Stimulated activated CD8-positive, alpha-beta memory T cell treated with anti-CD3 and anti-CD28 coated beads, Interleukin-12 subunit alpha, Interleukin-12 subunit beta, amount 100 ng/mL, for 24 hours (primary cell): ENCODE measurements around the gene MTHFD2L.
"Not testable (repeated sequence)": the region's sequence is repeated elsewhere in the genome, so short reads cannot be mapped to it uniquely, and the experiment has no call there.

ENCODE experiments used
- DNase-seq: peaks from one replicate; pipeline ENCODE4 v3.0.0-alpha.2; 2020; ENCODE audit errors: extremely low read depth

MTHFD2L gene

GRCh38 chr4:74157561-74158465 is at the start of gene MTHFD2L:
Gene MTHFD2L, plus strand, starts transcription at chr4:74158118. Its CDS starts 21 bp downstream, at chr4:74158139.
- DNase-seq: peak; percentile 65

GRCh38 chr4:74108457-74109115 is 49.3 kb upstream of the MTHFD2L start:
- DNase-seq: no peak

- DNase-seq: no peak
Measured at GRCh38 chr4:74109116-74109869, 48.6 kb upstream of the MTHFD2L start.

- no peak for DNase-seq
Measured at GRCh38 chr4:74109870-74110605, 47.9 kb upstream of the MTHFD2L start.

GRCh38 chr4:74110670-74111069 is 47.2 kb upstream of the MTHFD2L start:
- no peak for DNase-seq

GRCh38 chr4:74111306-74111975 is 46.5 kb upstream of the MTHFD2L start:
- no peak for DNase-seq

GRCh38 chr4:74111990-74112389 is 45.9 kb upstream of the MTHFD2L start:
- no peak for DNase-seq

GRCh38 chr4:74112399-74113105 is 45.4 kb upstream of the MTHFD2L start:
- DNase-seq: no peak

GRCh38 chr4:74114234-74114633 is 43.7 kb upstream of the MTHFD2L start:
- no peak for DNase-seq

- DNase-seq: no peak
Measured at GRCh38 chr4:74117024-74117534, 40.8 kb upstream of the MTHFD2L start.

- no peak for DNase-seq
Measured at GRCh38 chr4:74118600-74119338, 39.1 kb upstream of the MTHFD2L start.

- DNase-seq: no peak
Measured at GRCh38 chr4:74120086-74120485, 37.8 kb upstream of the MTHFD2L start.

- DNase-seq: no peak
Measured at GRCh38 chr4:74121643-74122579, 36.0 kb upstream of the MTHFD2L start.

GRCh38 chr4:74123065-74123728 is 34.7 kb upstream of the MTHFD2L start:
- no peak for DNase-seq

- no peak for DNase-seq
Measured at GRCh38 chr4:74125029-74125428, 32.9 kb upstream of the MTHFD2L start.

- no peak for DNase-seq
Measured at GRCh38 chr4:74127745-74128144, 30.2 kb upstream of the MTHFD2L start.

GRCh38 chr4:74130843-74131242 is 27.1 kb upstream of the MTHFD2L start:
- not testable (repeated sequence) for DNase-seq

GRCh38 chr4:74132188-74132587 is 25.7 kb upstream of the MTHFD2L start:
- not testable (repeated sequence) for DNase-seq
